VCaP (cell line): ENCODE data around the gene ABO.
"Not testable (repeated sequence)": the region's sequence is repeated elsewhere in the genome, so short reads cannot be mapped to it uniquely, and the experiment has no call there.

Experiments
- H3K27ac ChIP-seq: fragments of 450-650 bp; 2 replicates; pipeline ENCODE4 v1.5.1; 2017
- CTCF ChIP-seq: fragments of 450-650 bp; conservative IDR thresholded peaks from 2 replicates; pipeline ENCODE4 v1.5.1; 2017; ENCODE audit warnings: mild to moderate bottlenecking, moderate library complexity

Gene ABO

GRCh38 chr9:133226219-133227171 lies 48.5 kb downstream of the ABO start:
- TF ChIP-seq CTCF, result no peak
- no peak overlapping the region for H3K27ac ChIP-seq

DNA sequence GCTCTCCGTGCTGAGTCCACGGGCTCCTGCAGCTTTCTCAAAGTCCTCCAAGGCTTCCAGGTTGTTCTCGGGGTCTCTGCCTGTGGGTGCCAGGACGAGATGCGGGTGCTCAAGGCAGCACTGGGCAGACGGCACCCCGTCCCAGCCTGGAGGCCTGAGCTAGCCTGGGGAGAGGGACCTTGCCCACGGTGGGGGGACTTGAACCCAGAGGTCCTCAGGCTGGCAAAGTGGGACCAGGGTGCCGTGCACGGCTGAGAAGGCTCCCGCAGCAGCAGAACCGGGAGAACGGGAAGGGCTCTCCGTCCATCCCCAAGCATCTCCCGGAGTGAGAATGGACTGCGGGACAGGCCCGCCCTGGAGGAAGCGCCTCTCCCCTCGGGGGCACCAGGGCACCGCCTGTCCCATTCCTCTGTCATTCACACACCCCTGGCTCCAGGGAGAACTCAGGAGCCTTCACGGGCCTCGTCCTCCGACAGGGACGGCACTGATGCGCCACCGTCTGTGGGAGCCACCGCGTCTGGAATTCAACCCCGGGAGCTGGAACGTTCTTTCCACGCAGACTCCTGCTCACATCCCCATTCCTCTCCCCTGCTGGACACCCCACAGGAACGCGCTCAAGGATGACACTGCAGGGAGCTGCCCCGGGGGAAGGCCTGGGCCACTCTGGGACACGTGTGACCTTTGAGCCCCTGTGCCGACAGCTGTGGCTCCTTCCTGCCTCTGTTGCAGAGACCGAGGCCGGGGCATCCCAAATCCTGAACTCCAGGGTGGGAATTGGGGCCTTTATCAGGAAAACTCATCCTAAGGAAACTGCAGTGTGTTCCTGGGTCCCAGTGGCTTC lies 49.6 kb downstream of the ABO start:
- TF ChIP-seq CTCF, result no peak
- H3K27ac ChIP-seq, result no peak overlapping the region

- TF ChIP-seq CTCF, result no peak
- no peak overlapping the region for H3K27ac ChIP-seq
These were observed 50.2 kb downstream of the ABO start for GRCh38 chr9:133224762-133225161.

- not testable (repeated sequence) for H3K27ac ChIP-seq
These were observed 51.7 kb downstream of the ABO start for GRCh38 chr9:133223159-133223756.

- H3K27ac ChIP-seq, result not testable (repeated sequence)
These were observed 53.0 kb downstream of the ABO start for GRCh38 chr9:133221994-133222393.

DNA sequence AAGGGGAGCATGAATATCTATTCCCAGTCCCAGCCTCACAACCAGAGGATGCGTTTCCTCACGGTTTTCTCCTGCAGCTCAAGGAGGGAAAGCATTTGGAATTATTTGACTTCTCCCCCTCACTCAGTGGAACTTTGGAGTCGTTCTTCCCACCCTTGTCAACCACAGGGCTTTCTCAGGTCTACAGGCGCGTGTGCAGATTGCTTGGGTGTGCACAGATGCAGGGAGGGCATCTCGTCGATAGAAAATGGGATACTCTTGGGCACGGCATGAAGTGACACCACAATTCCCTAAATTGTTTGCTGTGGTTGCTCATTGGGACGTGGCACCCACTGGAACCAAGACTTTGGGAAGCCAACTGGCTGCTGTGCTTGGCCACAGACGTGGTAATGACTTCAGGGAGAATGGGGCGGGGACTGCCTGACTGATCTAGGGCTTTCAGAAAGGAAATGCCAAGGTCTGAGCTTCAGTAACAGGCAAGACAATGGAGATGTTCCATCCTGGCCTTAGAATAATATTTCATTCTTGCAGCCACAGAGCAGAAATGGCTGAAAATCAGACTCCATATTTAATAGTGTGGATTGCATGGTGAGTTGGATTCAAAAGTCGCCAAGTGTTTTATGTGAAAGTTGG lies 53.7 kb downstream of the ABO start:
- H3K27ac ChIP-seq, result no peak overlapping the region
- no peak for TF ChIP-seq CTCF

DNA sequence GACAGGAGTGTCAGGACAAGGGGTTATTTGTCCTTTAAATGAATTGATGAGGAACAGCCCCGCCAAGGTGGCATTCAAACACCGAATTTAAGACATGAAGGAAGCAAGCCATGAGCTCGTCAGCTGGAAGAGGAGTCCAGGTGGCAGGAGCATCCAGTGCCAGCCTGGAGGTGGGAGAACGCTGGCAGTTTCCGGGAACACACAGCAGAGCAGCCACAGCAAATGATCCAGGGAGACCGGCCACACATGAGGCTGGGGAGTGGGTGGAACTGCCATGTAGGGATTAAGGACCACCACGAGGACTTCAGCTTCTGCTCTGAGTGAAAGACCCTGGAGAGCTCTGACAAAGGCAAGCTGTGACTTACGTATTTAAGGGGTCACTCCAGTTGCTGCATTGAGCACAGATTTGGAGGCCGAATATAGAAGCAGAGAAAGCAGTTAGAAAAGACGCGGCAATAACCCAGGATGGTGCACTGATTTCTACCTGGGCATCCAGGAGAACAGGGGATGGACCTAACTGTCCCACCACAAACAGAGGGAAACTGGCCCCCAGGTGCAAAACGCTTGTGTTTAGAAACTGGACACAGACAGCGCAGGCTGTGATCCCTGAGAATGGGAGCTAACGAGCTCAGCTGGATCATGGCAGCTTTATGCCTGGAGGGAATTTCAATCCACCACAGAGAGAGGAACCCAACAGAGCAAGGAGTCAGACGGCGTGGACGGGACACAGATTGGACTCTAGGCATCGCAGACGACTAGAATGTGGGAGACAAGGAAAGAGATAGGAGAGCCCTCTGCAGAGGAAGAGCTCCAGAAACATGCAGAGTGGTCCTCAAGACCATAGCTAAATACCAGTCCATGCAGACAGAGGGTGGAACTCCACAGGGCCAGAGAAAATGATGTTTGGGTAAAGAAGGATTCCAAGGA lies 56.7 kb downstream of the ABO start:
- H3K27ac ChIP-seq, result not testable (repeated sequence)

- H3K27ac ChIP-seq, result not testable (repeated sequence)
These were observed 57.5 kb downstream of the ABO start for GRCh38 chr9:133217333-133217988.

GRCh38 chr9:133214276-133214675 lies 60.7 kb downstream of the ABO start:
- not testable (repeated sequence) for H3K27ac ChIP-seq
